ENCODE results near the gene STAP1. TPM values are rescaled to one million over a fixed set of nuclear protein-coding genes. Genes with fewer than 3 reads are reported as not detected.
"Not testable (repeated sequence)": the region's sequence is repeated elsewhere in the genome, so short reads cannot be mapped to it uniquely, and the experiment has no call there.

Gene STAP1
- total RNA-seq, 2 experiments from 2014 or later: 2.7 to 3.6 TPM

- Histone ChIP-seq H3K9me3 (ENCODE audit: control insufficient read depth in 1 of 2, insufficient read depth in 1 of 2, low read length in 2 of 2) (no peaks in the 10 kb centered on the region), H3K4me3 (ENCODE audit: low read length) (no peak overlapping the region), H3K27ac (ENCODE audit: low read depth in 1 of 2, low read length in 2 of 2) (no peak overlapping the region), H3K4me1 (ENCODE audit: insufficient read depth, low read length) (no peaks in the 10 kb centered on the region), H3K27me3 (ENCODE audit: control insufficient read depth in 1 of 2, insufficient read depth in 2 of 2, low read length in 2 of 2) (no peaks in the 10 kb centered on the region), H3K36me3 (ENCODE audit: insufficient read depth, low read length) (peaks cover 50% of the 10 kb centered on the region)
- H3K4me1 Mint-ChIP-seq (ENCODE audit: low read depth): no peaks in the 10 kb centered on the region
- no peak for TF ChIP-seq CTCF (IDR thresholded peaks at IDR 0.05)
- no peaks in the 10 kb centered on the region for H3K9me3 Mint-ChIP-seq
- CTCF ChIA-PET: interaction anchor here (0.8 kb wide), 1 partner anchor 10 kb away, joined by 3 read pairs; no protein-coding TSS in a partner anchor
- POLR2A ChIA-PET: no interaction called here
- DNase-seq (no peak), ATAC-seq (ENCODE audit: poor library complexity) (no peak)
- peaks cover 81% of the 10 kb centered on the region for H3K36me3 Mint-ChIP-seq (ENCODE audit: low read depth)
- no peak overlapping the region for H3K27ac Mint-ChIP-seq
- intact Hi-C loops (cut with DNase I, micrococcal nuclease): no loop called here
- H3K4me3 Mint-ChIP-seq: no peak overlapping the region
- H3K27me3 Mint-ChIP-seq: no peaks in the 10 kb centered on the region
Measured at GRCh38 chr4:67635331-67635730, 76.8 kb downstream of the STAP1 start.

DNA sequence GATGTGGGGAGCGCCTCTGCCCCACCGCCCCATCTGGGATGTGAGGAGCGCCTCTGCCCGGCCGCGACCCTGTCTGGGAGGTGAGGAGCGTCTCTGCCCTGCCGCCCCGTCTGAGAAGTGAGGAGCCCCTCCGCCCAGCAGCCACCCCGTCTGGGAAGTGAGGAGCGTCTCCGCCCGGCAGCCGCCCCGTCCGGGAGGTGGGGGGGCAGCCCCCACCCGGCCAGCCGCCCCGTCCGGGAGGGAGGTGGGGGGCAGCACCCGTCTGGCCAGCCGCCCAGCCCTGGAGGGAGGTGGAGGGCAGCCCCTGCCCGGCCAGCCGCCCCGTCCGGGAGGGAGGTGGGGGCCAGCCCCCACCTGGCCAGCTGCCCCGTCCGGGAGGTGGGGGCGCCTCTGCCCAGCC is 78.5 kb downstream of the STAP1 start:
- not testable (repeated sequence) for H3K4me1 Mint-ChIP-seq (ENCODE audit: low read depth)

GRCh38 chr4:67638136-67638535 is 79.6 kb downstream of the STAP1 start:
- Histone ChIP-seq H3K4me3 (ENCODE audit: low read length) (no peak overlapping the region), H3K4me1 (ENCODE audit: insufficient read depth, low read length) (no peaks in the 10 kb centered on the region), H3K27ac (ENCODE audit: low read depth in 1 of 2, low read length in 2 of 2) (no peak overlapping the region), H3K9me3 (ENCODE audit: control insufficient read depth in 1 of 2, insufficient read depth in 1 of 2, low read length in 2 of 2) (no peaks in the 10 kb centered on the region), H3K27me3 (ENCODE audit: control insufficient read depth in 1 of 2, insufficient read depth in 2 of 2, low read length in 2 of 2) (no peaks in the 10 kb centered on the region), H3K36me3 (ENCODE audit: insufficient read depth, low read length) (peaks cover 25% of the 10 kb centered on the region)
- DNase-seq (no peak), ATAC-seq (ENCODE audit: poor library complexity) (no peak)
- Mint-ChIP-seq H3K27ac (no peak overlapping the region), H3K4me1 (ENCODE audit: low read depth) (no peaks in the 10 kb centered on the region), H3K4me3 (no peak overlapping the region), H3K27me3 (no peaks in the 10 kb centered on the region), H3K9me3 (no peaks in the 10 kb centered on the region), H3K36me3 (ENCODE audit: low read depth) (peaks cover 76% of the 10 kb centered on the region)
- POLR2A ChIA-PET: no interaction called here
- TF ChIP-seq CTCF (IDR thresholded peaks at IDR 0.05): no peak
- CTCF ChIA-PET: interaction anchor here (0.6 kb wide), 2 partner anchors 50 to 88 kb away, joined by 3 to 4 read pairs; no protein-coding TSS in a partner anchor
- intact Hi-C loops (cut with DNase I, micrococcal nuclease): no loop called here

More for the DNA sequence above, 78.5 kb downstream of the STAP1 start:
- H3K27ac ChIP-seq (ENCODE audit: low read depth in 1 of 2, low read length in 2 of 2); ATAC-seq (ENCODE audit: poor library complexity); DNase-seq; H3K27me3 Mint-ChIP-seq; H3K27ac Mint-ChIP-seq; POLR2A ChIA-PET; H3K9me3 Mint-ChIP-seq; H3K4me1 ChIP-seq (ENCODE audit: insufficient read depth, low read length); H3K27me3 ChIP-seq (ENCODE audit: control insufficient read depth in 1 of 2, insufficient read depth in 2 of 2, low read length in 2 of 2); intact Hi-C loops (cut with DNase I, micrococcal nuclease); H3K9me3 ChIP-seq (ENCODE audit: control insufficient read depth in 1 of 2, insufficient read depth in 1 of 2, low read length in 2 of 2); CTCF ChIA-PET; H3K4me3 Mint-ChIP-seq; H3K4me3 ChIP-seq (ENCODE audit: low read length): not testable (repeated sequence)
- H3K36me3 Mint-ChIP-seq (ENCODE audit: low read depth): peaks cover 80% of the 10 kb centered on the region
- H3K36me3 ChIP-seq (ENCODE audit: insufficient read depth, low read length): peaks cover 35% of the 10 kb centered on the region

GRCh38 chr4:67651536-67651935 is 93.0 kb downstream of the STAP1 start:
- ChIA-PET CTCF (interaction anchor here (1.2 kb wide), 1 partner anchor 19 kb away, joined by 3 read pairs; no protein-coding TSS in a partner anchor), POLR2A (no interaction called here)
- no peaks in the 10 kb centered on the region for H3K4me1 ChIP-seq (ENCODE audit: insufficient read depth, low read length)
- peaks cover 9% of the 10 kb centered on the region for H3K36me3 ChIP-seq (ENCODE audit: insufficient read depth, low read length)
- no peak overlapping the region for H3K4me3 ChIP-seq (ENCODE audit: low read length)
- H3K4me3 Mint-ChIP-seq: no peak overlapping the region
- intact Hi-C loops (cut with DNase I, micrococcal nuclease): no loop called here
- no peak for TF ChIP-seq CTCF (IDR thresholded peaks at IDR 0.05)
- no peak overlapping the region for H3K27ac ChIP-seq (ENCODE audit: low read depth in 1 of 2, low read length in 2 of 2)
- H3K4me1 Mint-ChIP-seq (ENCODE audit: low read depth): no peaks in the 10 kb centered on the region
- peaks cover 76% of the 10 kb centered on the region for H3K36me3 Mint-ChIP-seq (ENCODE audit: low read depth)
- no peaks in the 10 kb centered on the region for H3K9me3 ChIP-seq (ENCODE audit: control insufficient read depth in 1 of 2, insufficient read depth in 1 of 2, low read length in 2 of 2)
- H3K9me3 Mint-ChIP-seq: no peaks in the 10 kb centered on the region
- DNase-seq (no peak), ATAC-seq (ENCODE audit: poor library complexity) (no peak)
- no peak overlapping the region for H3K27ac Mint-ChIP-seq
- no peaks in the 10 kb centered on the region for H3K27me3 Mint-ChIP-seq
- H3K27me3 ChIP-seq (ENCODE audit: control insufficient read depth in 1 of 2, insufficient read depth in 2 of 2, low read length in 2 of 2): no peaks in the 10 kb centered on the region

All from CD4-positive, alpha-beta T cell (primary cell).